Activated CD4-positive, alpha-beta T cell treated with anti-CD3 and anti-CD28 coated beads, Interleukin-2, amount 50 U/mL, for 48 hours (primary cell): ENCODE data around the gene OFD1.

Experiments
- DNase-seq, 2 experiments: peaks; one replicate each; pipeline ENCODE4 v3.0.0-alpha.2; 2020

The OFD1 gene, protein sequence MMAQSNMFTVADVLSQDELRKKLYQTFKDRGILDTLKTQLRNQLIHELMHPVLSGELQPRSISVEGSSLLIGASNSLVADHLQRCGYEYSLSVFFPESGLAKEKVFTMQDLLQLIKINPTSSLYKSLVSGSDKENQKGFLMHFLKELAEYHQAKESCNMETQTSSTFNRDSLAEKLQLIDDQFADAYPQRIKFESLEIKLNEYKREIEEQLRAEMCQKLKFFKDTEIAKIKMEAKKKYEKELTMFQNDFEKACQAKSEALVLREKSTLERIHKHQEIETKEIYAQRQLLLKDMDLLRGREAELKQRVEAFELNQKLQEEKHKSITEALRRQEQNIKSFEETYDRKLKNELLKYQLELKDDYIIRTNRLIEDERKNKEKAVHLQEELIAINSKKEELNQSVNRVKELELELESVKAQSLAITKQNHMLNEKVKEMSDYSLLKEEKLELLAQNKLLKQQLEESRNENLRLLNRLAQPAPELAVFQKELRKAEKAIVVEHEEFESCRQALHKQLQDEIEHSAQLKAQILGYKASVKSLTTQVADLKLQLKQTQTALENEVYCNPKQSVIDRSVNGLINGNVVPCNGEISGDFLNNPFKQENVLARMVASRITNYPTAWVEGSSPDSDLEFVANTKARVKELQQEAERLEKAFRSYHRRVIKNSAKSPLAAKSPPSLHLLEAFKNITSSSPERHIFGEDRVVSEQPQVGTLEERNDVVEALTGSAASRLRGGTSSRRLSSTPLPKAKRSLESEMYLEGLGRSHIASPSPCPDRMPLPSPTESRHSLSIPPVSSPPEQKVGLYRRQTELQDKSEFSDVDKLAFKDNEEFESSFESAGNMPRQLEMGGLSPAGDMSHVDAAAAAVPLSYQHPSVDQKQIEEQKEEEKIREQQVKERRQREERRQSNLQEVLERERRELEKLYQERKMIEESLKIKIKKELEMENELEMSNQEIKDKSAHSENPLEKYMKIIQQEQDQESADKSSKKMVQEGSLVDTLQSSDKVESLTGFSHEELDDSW

GRCh38 chrX:13734278-13735172 lies at the start of gene OFD1, which contains the start of gene TRAPPC2:
OFD1 (plus strand) TSS chrX:13734748; CDS start chrX:13735072, 324 bp downstream.
TRAPPC2 (minus strand) TSS chrX:13734620; CDS start chrX:13719963, 14,657 bp downstream.
- peak; percentile 82 to 89 for DNase-seq

GRCh38 chrX:13685126-13685763 lies 49.3 kb upstream of the OFD1 start:
- no peak for DNase-seq

DNA sequence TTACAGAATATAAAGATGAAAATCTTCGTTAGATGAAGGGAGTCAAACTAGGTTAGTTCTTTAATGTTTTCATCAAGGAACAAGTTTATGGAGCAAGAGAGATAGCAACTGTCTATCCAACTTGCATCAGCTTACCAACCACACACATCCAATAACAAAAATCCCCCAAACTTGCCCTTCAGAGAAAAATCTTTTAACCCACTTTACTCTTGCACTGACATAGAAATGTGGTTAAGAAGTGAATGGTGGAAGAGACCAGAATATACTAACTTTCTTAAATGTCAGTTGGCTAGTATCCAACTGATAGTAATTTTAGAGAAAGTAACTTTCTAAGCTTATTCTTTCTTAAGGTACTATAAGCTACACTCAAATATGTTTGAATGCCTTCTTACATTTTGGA lies 47.3 kb upstream of the OFD1 start:
- no peak for DNase-seq

- DNase-seq = no peak
These were observed 46.1 kb upstream of the OFD1 start for GRCh38 chrX:13688384-13688957.

DNA sequence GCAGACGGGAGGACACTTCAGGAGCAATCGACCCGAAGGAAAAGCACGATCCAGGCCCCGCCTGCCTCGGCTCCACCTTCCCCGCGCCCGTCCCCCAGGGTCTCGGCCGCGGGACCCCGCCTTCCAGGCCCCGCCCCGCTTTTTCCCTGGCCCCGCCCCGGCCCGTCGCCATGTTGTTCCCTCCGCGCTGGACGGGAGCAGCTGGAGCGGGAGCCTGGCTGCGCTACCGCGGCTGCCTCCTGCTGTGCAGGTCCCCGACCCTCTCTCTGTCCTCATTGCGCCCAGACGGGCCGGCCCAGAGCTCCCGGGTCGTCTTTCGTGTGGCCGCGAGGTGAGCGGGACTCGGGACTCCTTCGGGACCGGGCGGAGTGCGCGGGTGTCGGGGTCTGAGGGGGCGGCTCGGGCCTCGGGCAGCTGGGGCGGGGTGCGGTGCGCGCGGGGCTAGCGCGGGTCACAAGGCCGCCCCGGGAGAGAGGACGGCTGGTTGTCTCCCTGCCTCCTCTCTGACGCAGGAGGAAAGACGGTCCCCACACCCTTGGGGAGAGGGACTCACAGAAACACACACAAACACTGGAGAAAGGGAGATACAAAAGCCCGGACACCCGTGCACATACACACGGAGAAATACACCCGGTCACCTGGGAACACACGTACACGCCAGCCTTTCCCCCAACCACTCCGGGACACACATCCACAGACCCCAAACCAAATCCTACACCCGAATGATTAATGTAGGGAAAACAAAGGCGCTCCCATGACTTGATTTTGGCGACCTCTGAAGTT lies 45.4 kb upstream of the OFD1 start, which contains the start of gene RAB9A:
TSS of gene RAB9A (plus strand) at position 171 of the 783 bp plus-strand sequence. CDS start 19,619 bp downstream, outside the sequence.
- peak; percentile 87 to 88 for DNase-seq

DNA sequence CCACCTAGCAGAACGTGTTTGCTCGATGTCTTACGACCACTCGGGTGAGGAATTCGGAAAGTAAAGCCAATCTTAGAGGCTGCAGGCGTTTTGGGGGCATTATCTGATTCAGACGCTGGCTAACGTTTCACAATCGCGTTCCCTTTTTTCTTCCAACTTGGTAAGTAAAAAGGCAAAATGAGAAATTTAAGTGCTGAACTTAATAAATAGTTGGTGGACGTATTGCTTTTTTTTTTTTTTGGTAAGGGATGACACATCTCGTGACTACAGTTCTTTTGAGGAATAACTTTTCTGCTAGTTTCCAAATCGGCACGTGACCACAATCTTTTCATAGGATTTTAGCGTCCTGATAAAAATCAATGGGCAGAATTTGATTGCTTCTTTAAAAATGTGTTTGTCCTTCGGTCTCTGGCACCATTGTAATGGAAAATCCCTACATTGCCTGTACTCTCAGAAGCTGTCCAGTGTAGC lies 44.8 kb upstream of the OFD1 start:
- DNase-seq = no peak

- peak in 1 of 2 experiments; percentile 10 for DNase-seq
These were observed 43.7 kb upstream of the OFD1 start for GRCh38 chrX:13690836-13691235.

DNA sequence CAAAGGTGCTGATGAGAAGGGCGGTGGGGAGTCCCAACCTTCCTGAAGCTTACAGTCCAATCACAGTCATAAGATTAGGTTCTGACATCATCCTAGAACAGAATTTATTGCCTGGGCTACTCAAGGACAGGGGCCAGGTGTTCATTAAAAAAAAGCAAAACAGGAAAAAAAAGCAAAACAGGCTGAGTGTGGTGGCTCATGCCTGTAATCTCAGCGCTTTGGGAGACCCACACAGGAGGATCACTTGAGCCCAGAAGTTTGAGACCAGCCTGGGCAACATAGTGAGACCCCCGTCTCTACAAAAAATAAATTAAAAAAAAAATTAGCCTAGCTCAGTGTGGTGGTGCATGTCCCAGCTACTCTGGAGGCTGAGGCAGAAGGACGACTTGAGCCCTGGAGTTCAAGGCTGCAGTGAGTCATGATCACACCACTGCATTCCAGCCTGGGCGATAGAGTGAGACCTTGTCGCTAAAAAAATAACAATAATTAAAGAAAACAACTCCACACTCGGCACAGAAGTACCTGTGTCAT lies 42.6 kb upstream of the OFD1 start:
- DNase-seq = no peak

DNA sequence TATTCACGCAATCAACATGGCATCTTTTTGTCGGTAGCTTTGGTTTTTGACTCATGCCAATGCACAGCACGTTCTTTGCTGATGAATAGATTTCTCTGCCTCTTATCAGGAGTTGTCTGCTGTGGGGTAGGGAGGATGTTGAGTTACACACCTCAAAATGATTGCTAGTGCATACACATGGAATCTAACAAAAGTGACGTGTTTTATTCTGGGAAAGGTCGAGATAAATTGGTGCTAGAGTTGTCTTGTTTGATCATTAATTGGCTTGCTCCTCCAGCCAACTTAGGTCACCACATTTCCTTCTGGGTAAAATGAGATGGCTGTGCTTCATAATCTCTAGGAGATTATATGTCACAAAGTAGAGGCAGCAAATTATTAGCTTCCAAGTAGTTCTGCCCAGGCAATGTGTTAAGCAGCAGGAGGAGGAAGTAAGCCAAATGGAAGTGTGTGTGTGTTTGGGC lies 41.7 kb upstream of the OFD1 start:
- DNase-seq = no peak

DNA sequence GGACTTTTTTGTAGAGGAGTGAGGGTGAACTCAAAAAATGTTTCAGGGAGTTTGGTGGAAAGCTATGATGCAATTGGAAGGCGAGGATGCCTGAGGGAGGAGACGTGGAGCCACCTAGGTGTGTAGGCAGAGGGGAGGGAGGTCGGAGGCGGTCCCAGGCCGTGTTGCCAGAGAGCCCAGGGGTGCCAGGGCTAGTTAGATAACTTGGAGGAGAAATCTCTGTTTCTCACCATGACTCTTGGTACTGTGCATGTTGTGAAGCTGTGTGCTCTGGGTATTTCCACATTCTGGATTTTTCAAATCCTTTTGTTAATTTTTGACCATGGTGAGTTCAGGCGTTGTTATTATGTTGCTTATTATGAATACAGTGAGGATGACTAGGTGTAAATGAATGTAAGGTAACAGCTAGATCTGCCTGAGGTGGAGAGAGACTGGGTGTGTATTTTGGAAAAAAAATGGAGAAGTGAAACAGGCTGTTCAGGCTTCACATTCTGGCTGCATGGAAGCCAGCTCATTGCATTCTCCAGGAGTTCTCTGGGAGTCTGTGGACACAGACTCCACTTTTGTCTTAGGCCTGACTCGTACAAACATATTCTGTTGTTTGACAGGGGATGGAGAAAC lies 41.1 kb upstream of the OFD1 start:
- no peak for DNase-seq

DNA sequence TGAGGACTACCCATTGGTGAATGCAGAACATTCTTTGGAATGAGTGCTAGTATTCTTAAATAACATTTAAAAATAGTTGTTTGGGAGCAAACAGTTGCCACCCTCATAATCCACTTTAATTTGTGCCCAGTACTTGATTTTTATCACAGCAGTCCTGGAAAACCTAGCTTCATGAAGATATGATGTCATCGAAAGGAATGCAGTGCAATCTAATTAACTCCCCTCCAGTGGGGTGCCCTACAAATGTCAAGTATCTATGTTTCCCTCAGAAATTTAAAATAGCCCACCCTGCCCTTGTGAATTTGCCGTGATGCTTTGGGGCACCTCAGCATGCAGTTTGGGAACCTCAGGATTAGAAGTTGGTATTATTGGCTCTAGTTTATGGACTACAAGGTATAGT lies 40.2 kb upstream of the OFD1 start:
- DNase-seq = no peak

DNA sequence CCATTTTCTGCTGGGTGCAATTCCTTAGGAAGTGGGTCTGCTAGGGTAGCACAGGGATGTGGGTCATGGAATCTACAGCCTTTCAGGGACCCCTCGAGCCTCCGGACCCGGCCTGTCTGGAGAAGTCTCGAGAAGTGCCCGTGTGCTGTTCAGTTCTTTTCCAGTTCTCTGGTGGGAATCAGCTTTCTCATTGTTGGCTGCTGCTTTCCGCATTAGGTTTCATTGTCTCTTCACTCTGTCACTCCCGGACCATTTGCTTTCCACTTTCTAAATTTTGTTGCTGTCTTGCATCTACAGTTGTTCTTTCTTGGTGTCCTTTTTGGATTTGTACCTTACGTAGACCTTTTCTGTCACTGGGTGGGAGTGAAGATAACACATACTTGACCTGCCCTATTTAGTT lies 39.6 kb upstream of the OFD1 start:
- no peak for DNase-seq

DNA sequence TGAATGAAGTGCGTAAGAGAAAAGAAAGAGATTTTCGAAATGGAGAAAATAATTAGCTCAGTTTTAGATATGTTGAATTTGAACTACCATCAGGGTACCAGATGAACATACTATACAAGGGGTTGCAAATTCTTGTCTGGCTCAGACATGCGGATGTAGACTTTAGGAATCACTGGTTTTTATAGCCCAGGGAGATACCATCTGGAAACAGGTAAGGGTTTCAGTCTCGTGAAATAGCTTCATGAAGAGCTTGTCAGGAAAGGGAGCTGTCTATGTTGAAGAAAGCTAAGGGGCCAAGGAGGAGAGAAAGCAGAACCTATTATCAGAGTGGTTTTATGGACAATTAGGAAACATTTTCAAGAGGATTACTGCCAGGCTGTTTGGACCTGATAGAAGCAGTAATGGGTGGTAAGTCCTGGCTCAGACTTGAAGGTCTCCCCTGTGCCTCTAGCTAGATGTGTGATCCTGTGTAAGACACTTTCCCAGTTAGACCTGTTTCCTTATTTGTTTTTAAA lies 38.9 kb upstream of the OFD1 start:
- no peak for DNase-seq

DNA sequence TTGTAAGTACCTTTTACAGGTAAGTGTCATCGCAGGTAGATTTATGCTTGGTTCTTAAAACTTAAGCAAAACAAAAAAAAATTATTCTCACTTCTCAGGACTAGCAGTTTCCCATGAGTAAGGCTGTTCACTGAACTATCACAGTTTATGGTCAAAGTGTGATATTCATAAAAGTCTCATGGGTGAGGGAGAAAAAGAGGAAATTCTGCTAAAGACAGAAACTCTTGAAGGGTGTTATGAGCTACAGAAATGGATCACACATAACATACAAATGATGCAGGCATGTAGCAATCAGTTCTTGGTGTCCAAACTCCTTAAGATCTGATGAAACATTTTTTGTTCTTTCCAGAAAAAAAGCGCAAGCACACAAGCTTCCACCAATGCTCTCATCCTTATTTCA lies 37.1 kb upstream of the OFD1 start:
- no peak for DNase-seq

DNA sequence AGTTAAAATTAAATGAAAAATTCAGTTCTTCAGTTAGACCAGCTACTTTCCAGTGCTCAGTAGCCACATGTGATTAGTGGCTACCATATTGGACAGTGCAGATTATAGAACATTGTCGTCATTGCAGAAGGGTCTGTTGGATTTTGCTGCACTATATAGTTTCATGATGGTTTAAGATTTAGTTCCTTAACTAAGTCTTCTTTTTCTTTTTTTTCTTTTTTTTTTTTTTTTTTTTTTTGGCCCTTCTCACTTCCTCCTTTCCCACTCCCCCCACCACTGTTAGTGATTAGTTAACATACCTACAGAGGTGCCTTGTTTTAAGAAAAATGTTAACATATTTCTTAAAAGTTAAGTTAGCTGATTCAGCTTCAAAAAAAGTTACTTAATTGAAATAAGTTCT lies 36.6 kb upstream of the OFD1 start:
- DNase-seq = no peak

DNA sequence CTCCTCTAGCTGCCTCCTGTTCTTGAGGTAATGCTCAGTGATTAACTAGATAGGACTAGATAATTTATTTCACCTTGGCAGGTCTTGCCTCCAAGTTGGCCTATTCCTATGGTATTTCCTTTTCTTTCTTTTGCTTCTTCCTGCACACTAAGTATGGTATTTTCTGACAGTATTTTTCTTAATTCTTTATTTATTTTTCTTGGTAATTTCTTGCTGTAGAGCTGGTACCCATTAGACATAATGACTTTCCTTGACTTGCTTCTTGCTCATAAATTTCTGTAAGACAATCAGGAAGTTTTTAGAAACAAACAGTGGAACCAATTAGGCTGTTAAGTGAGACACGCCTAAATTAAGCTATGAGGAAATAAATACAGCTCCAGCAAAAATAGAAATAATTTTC lies 36.1 kb upstream of the OFD1 start:
- DNase-seq = no peak

DNA sequence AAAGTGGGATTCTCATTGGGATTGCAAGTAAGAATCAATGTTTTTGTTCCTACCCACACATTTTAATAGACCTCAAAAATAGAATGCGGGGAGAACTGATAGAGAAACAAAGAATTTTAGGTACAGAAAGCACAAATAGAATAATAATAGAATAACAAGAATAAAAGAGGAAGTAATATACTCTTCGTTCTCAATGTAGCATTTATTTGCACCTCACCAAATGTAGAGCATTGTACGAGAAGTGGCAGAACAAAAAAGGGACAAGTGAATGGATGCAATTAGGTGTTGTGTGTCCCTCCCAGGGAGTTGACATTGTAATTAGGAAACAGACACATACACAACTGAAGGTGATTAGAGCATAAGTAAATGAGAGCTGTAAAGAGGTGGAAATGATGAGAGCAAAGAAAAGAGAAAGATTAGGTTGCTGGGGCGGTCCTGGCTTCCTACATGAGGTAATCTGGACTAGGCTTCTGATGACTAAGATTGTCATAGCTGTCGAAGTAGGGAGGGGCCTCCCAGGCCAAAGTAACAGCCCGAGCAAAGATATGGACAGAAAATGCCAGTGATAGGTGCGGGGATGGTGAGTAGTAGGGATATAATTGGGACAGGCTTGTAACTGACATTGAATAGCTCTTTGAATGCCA lies 35.2 kb upstream of the OFD1 start:
- DNase-seq = no peak

DNA sequence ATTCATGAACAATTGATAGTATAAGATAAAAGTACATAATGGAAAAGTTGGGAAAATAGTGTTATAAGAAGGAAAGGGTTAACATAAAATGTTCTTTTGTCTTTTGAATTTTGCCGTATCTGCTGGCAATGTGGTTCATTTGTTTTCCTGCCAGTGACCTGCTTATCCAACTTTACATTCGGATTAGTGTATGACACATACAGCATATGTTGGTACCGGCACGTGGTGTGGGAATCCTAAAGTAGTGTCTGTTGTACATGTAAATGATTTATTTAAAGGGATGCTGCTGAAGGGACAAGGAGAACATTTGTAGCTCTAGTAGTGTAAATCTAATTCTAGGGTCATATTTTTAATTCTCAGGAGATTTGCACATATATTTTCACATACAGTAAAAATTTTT lies 34.2 kb upstream of the OFD1 start:
- DNase-seq = no peak
